K562 (cell line): Measurements from ENCODE around the gene ARPC1A. TPM values are rescaled to one million over a fixed set of nuclear protein-coding genes. Genes with fewer than 3 reads are reported as not detected.

Experiments used
- DDX20 ChIP-seq: fragments of 450-650 bp; IDR thresholded peaks from 2 replicates; pipeline ENCODE4 v1.6.1; 2016; ENCODE audit warnings: missing genetic modification characterization, low read depth, mild to moderate bottlenecking, missing compliant biosample characterization, moderate library complexity
- EGR1 ChIP-seq: fragments of 450-650 bp; conservative IDR thresholded peaks from 2 replicates; pipeline ENCODE4 v1.6.1; 2017; ENCODE audit warnings: mild to moderate bottlenecking
- FOXP1 ChIP-seq: sonication (generic); formaldehyde crosslinking; IDR thresholded peaks from 2 replicates; pipeline ENCODE4 v1.8.0; 2022; ENCODE audit warnings: mild to moderate bottlenecking, missing genetic modification reagents
- KDM2B ChIP-seq: fragments of 250-450 bp; sonication (Bioruptor Pico); IDR thresholded peaks from 2 replicates; pipeline ENCODE4 v1.8.0; 2021; ENCODE audit warnings: mild to moderate bottlenecking, moderate library complexity
- MIER1 ChIP-seq: fragments of 450-650 bp; IDR thresholded peaks from 2 replicates; pipeline ENCODE4 v1.6.1; 2016; ENCODE audit warnings: antibody characterized with exemption, mild to moderate bottlenecking, low read depth
- NCOA6 ChIP-seq: fragments of 450-650 bp; IDR thresholded peaks from 2 replicates; pipeline ENCODE4 v1.6.1; 2017; ENCODE audit warnings: mild to moderate bottlenecking
- PKNOX1 ChIP-seq: fragments of 450-650 bp; IDR thresholded peaks from 2 replicates; pipeline ENCODE4 v1.6.1; 2016
- POLR2AphosphoS5 ChIP-seq: IDR thresholded peaks from 2 replicates; pipeline ENCODE4 v1.6.1; 2011; ENCODE audit warnings: mild to moderate bottlenecking, low read depth, low read length, moderate library complexity; ENCODE audit not compliant: control insufficient read depth, insufficient read depth
- PREB ChIP-seq: sonication (generic); formaldehyde crosslinking; IDR thresholded peaks from 2 replicates; pipeline ENCODE4 v1.8.1; 2023; ENCODE audit warnings: mild to moderate bottlenecking, missing genetic modification reagents
- PTBP1 ChIP-seq: fragments of 200-400 bp; formaldehyde crosslinking; IDR thresholded peaks from 2 replicates; pipeline ENCODE4 v1.6.1; 2017; ENCODE audit warnings: low read depth, low read length
- RERE ChIP-seq: sonication (generic); formaldehyde crosslinking; IDR thresholded peaks from 2 replicates; pipeline ENCODE4 v1.8.0; 2023; ENCODE audit warnings: missing genetic modification reagents, mild to moderate bottlenecking, borderline replicate concordance
- TBP ChIP-seq: optimal IDR thresholded peaks from 2 replicates; pipeline ENCODE3; 2011; ENCODE audit warnings: low read depth, low read length, improper control_type of control experiment
- TRIM25 ChIP-seq: fragments of 450-650 bp; IDR thresholded peaks from 2 replicates; pipeline ENCODE4 v1.7.0; 2016; ENCODE audit warnings: borderline replicate concordance
- U2AF2 ChIP-seq: fragments of 200-400 bp; formaldehyde crosslinking; optimal IDR thresholded peaks from 2 replicates; pipeline ENCODE3; 2017; ENCODE audit warnings: low read depth, mild to moderate bottlenecking, low read length
- ZEB2 ChIP-seq: fragments of 450-650 bp; IDR thresholded peaks from 2 replicates; pipeline ENCODE4 v1.6.1; 2016
- ZNF24 ChIP-seq: fragments of 450-650 bp; IDR thresholded peaks from 2 replicates; pipeline ENCODE4 v1.6.1; 2016
- ZNF316 ChIP-seq: fragments of 450-650 bp; IDR thresholded peaks from 2 replicates; pipeline ENCODE4 v1.6.1; 2016
- ZNF444 ChIP-seq: fragments of 250-450 bp; sonication (Bioruptor Pico); IDR thresholded peaks from 2 replicates; pipeline ENCODE4 v1.4.0; 2020; ENCODE audit warnings: mild to moderate bottlenecking, moderate library complexity
- ZNF551 ChIP-seq: fragments of 250-450 bp; sonication (Bioruptor Pico); IDR thresholded peaks from 2 replicates; pipeline ENCODE4 v1.5.0; 2021; ENCODE audit warnings: mild to moderate bottlenecking, moderate library complexity
- polyA plus RNA-seq, 8 experiments: library from polyadenylated mRNA; depleted of rRNA in 4 of 8; stranded (reverse) in 5 of 8; unstranded in 3 of 8; fragments of >200 nt; fragmentation: Nextera tagmentation in 2 of 8; fragmentation: Illumina TruSeq in 1 of 8; extraction: Ambion mirVana in 2 of 8; extraction: Trizol in 1 of 8; gene quantifications; 2 replicates each; pipeline versions ENCODE4 v1.2.1 to v1.2.3, GENCODE V29; 2011 to 2014; ENCODE audit warnings: inconsistent platforms in 1 of 8, missing spikeins in 1 of 8
- total RNA-seq, 7 experiments: library from RNA; depleted of rRNA in 6 of 7; stranded (reverse); fragments of >200 nt in 6 of 7; fragmentation: Illumina TruSeq in 2 of 7; extraction: Trizol in 2 of 7; gene quantifications; 2 replicates each; pipeline versions ENCODE4 v1.2.1 to v1.2.3, GENCODE V29; 2011 to 2021; ENCODE audit warnings: low replicate concordance in 1 of 7

The ARPC1A gene
- total and polyA plus RNA-seq, 9 of the 15 experiments (the other 6 are each of a cell fraction or from before 2014, with no cell fraction given), result 39.5 to 151 (median 86.1) TPM

- TF ChIP-seq NCOA6, result no peak
- TF ChIP-seq ZNF316, result peak; percentile 53
- TF ChIP-seq KDM2B (CRISPR knock-in tag), result no peak
- no peak for TF ChIP-seq ZNF444 (CRISPR knock-in tag)
- TF ChIP-seq RERE (CRISPR knock-in tag), result peak; percentile 20; the same call in 1 of the 2 replicates
- TF ChIP-seq U2AF2, result no peak
- 0 out of 2 replicates have a peak, but pooled peaks have one; percentile 61 for TF ChIP-seq FOXP1 (CRISPR knock-in tag)
- no peak for TF ChIP-seq ZNF551 (CRISPR knock-in tag)
- TF ChIP-seq ZEB2, result no peak
- 0 out of 2 replicates have a peak, but pooled peaks have one; percentile 54 for TF ChIP-seq PREB (CRISPR knock-in tag)
- TF ChIP-seq PKNOX1, result peak; percentile 62
- TF ChIP-seq TBP, result no peak
- TF ChIP-seq DDX20 (tag), result no peak
- TF ChIP-seq ZNF24, result no peak; the same call in 1 of the 2 replicates
- no peak for TF ChIP-seq PTBP1
- TF ChIP-seq TRIM25, result no peak
- TF ChIP-seq EGR1, result peak; percentile 6; the same call in 1 of the 2 replicates
- TF ChIP-seq MIER1, result no peak
- TF ChIP-seq POLR2AphosphoS5, result 0 out of 2 replicates have a peak, but pooled peaks have one; percentile 54
Measured at GRCh38 chr7:99380032-99380822, 54.5 kb downstream of the ARPC1A start (continued).
